CD4-positive, alpha-beta T cell treated with Interleukin-17A for 1 hour (primary cell): Measurements from ENCODE around the gene OXSR1.
"Not testable (repeated sequence)": the region's sequence is repeated elsewhere in the genome, so short reads cannot be mapped to it uniquely, and the experiment has no call there.

ENCODE experiments used
- DNase-seq: peaks from one replicate; pipeline ENCODE4 v3.0.0-alpha.2; 2020

Gene OXSR1

DNA sequence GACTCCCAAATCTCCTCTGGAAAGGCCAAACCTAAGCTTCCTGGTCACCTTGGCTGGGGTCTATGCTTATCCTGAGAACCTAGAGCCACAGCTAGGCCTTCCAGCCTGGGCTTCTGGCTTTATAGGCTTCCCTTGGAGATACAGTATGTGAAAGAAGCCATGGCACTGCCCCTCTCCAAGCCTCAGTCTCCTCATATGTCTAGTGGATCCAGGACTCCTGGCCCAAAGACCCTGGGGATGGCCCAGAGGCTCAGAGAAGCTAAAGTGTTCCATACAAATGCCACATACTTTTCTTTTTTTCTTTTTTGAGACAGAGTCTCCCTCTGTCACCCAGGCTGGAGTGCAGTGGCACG is 37.1 kb upstream of the OXSR1 start:
- DNase-seq = no peak

GRCh38 chr3:38129058-38129457 is 36.3 kb upstream of the OXSR1 start:
- DNase-seq = no peak

GRCh38 chr3:38130631-38131065 is 34.7 kb upstream of the OXSR1 start:
- DNase-seq = no peak

GRCh38 chr3:38131621-38132369 is 33.5 kb upstream of the OXSR1 start:
- DNase-seq = peak; percentile 32

- DNase-seq = no peak
Measured at GRCh38 chr3:38133209-38133556, 32.2 kb upstream of the OXSR1 start.

GRCh38 chr3:38133557-38134405 is 31.6 kb upstream of the OXSR1 start:
- no peak for DNase-seq

- DNase-seq = not testable (repeated sequence)
Measured at GRCh38 chr3:38134517-38135143, 30.7 kb upstream of the OXSR1 start.

- peak; percentile 49 for DNase-seq
Measured at GRCh38 chr3:38135621-38136277, 29.6 kb upstream of the OXSR1 start.

DNA sequence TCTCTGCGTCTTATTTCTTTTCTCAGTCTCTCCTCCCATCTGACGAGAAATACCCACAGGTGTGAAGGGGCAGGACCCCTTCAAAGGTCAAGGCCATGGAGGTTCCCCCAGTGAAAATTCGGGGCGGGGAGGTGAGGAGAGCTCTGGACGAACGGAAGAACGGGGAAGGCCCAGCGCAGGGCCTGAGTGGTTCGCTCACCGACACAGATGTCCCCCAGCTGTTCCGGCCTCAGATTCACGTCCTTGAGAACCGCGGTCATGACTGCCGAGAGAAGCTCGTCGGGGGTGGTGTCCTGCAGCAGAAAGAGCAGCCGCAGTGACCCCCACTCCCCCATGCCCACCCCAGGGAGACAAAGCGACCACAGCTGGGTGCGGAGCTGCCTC is 29.0 kb upstream of the OXSR1 start:
- no peak for DNase-seq

DNA sequence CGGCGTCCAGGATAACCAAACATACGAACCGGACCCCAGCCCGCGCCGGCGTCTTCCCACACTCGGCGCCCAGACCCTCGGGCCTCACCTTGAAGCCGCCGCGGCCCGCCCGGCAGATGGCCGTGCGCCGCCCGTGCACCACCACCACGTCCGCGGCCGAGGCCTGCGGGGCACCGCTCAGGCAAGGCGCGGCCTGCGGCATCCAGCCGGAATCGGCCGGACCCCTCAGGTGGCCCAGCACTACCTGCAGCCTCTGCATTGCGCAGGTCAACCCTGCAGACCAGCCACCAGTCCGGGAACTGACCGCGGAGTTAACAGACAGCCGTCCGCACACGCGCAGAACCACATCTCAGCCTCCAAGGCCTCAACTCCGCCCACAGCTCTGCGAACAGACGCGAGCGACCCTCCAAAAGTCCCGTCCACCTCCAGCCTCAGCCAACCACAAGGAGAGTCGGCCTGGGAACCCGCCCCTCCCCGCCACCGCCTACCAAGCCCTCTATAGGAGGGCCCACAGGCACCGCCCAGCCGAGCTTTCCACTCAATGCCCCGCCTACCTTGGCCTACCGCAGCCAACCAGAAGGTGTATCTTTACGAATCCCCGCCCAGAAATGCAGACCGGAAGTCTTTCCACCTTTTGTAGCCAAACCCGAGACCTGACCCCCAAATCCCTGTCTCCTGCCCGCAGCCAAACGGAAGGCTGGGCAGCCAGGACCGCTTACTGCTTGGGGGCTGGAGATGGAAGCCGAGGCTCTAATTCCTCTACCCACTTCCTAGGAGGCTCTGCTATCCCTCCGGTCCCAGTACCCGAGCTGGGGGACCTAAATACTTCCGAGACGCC is 28.3 kb upstream of the OXSR1 start, which contains the start of gene ACAA1:
Gene ACAA1 (minus strand): TSS at position 351 of the 838 bp plus-strand sequence. CDS start 92 bp downstream, at position 259.
- peak; percentile 98 for DNase-seq

GRCh38 chr3:38137615-38138348 is 27.6 kb upstream of the OXSR1 start:
- peak; percentile 33 for DNase-seq

GRCh38 chr3:38138349-38139190 is 26.8 kb upstream of the OXSR1 start, which contains the start of gene MYD88:
Gene MYD88 (plus strand): TSS chr3:38138661. CDS start chr3:38138701, 40 bp downstream.
- peak; percentile 81 for DNase-seq

DNA sequence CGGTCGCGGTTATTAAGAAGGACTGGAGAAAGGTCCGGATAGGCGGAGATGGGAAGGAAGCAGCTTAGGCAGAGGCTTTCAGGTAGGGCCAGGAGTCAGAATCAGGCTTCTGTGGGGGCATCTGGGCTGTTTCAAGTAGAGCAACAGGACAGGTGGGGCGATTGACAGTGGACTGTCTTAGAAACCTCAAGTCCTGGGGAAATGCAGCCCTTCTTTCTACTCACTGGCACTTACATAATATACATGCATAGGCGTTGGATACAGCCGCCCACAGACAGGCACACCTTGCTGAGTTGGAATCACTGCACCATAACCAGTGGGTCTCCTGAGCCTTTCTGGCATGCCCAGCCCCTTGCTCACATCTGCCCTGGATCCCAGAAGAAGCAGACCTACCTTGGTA is 26.1 kb upstream of the OXSR1 start:
- DNase-seq = no peak

GRCh38 chr3:38139652-38140051 is 25.7 kb upstream of the OXSR1 start:
- no peak for DNase-seq

DNA sequence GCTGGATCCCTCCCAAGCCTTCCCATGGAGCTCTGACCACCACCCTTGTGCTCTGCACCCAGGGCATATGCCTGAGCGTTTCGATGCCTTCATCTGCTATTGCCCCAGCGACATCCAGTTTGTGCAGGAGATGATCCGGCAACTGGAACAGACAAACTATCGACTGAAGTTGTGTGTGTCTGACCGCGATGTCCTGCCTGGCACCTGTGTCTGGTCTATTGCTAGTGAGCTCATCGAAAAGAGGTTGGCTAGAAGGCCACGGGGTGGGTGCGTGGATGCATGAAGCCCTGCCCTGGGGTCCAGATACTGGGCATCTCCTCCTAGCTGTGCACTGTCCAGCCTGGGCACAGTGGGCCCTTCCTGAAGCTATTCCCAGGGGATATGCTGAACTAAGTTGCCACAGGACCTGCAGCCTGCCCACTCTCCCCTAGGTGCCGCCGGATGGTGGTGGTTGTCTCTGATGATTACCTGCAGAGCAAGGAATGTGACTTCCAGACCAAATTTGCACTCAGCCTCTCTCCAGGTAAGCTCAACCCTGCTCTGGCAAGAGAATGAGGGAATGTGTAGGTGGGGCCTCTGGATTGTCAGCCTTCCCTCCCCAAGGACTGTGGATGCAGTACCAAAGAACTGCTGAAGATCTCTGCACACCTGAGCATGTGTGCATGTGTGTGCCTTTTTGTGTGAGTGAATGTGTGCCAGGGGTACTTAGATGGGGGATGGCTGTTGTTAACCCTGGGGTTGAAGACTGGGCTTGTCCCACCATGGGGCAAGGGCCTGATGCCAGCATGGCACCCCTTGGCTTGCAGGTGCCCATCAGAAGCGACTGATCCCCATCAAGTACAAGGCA is 24.8 kb upstream of the OXSR1 start:
- no peak for DNase-seq

GRCh38 chr3:38141173-38141951 is 24.0 kb upstream of the OXSR1 start:
- DNase-seq = no peak

DNA sequence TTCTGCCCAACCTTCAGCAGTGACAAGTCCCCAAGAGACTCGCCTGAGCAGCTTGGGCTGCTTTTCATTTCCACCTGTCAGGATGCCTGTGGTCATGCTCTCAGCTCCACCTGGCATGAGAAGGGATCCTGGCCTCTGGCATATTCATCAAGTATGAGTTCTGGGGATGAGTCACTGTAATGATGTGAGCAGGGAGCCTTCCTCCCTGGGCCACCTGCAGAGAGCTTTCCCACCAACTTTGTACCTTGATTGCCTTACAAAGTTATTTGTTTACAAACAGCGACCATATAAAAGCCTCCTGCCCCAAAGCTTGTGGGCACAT is 23.4 kb upstream of the OXSR1 start:
- no peak for DNase-seq

GRCh38 chr3:38142959-38143358 is 22.4 kb upstream of the OXSR1 start:
- DNase-seq = no peak

DNA sequence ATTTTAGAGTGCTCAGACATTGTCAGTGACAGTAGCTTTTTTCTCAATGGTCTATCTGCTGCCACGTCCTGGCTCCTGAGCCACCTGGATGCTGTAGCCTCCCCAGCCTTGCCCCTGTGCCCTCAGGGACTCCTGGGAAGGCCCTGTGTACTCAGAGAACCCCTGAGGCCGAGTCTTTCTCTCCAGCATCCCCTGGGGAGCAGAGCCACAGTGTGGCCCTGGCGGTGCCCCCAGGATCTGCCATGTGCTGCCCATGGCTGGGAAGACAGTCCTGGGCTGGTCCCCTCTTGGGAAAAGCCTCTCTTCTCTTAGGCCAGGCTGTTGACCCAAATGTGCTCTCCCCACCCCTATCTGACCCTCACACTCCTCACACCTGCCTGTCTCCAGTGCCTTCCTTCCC is 21.8 kb upstream of the OXSR1 start:
- no peak for DNase-seq
